Measurements from ENCODE around the gene CYTH1.

DNA sequence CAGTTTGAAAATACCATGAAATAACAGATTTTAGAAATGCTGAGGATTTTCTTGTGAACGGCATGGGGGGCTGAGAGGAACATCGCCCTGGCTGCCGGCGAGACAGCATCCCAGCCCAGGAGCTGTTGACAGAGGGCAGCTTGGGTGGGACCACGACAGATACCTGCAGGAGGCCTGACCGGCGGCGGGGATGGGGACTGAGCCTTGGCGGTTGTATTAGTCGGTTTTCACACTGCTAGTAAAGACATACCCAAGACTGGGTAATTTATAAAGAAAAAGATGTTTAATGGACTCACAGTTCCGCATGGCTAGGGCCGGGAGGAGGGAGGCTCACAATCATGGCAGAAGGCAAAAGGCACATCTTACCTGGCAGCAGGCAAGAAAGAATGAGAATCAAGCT, 122.5 kb downstream of the CYTH1 start:
- TF ChIP-seq, protein P1, sequence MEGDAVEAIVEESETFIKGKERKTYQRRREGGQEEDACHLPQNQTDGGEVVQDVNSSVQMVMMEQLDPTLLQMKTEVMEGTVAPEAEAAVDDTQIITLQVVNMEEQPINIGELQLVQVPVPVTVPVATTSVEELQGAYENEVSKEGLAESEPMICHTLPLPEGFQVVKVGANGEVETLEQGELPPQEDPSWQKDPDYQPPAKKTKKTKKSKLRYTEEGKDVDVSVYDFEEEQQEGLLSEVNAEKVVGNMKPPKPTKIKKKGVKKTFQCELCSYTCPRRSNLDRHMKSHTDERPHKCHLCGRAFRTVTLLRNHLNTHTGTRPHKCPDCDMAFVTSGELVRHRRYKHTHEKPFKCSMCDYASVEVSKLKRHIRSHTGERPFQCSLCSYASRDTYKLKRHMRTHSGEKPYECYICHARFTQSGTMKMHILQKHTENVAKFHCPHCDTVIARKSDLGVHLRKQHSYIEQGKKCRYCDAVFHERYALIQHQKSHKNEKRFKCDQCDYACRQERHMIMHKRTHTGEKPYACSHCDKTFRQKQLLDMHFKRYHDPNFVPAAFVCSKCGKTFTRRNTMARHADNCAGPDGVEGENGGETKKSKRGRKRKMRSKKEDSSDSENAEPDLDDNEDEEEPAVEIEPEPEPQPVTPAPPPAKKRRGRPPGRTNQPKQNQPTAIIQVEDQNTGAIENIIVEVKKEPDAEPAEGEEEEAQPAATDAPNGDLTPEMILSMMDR (IDR thresholded peaks at IDR 0.05): no peak
- TF ChIP-seq POLR2A (IDR thresholded peaks at IDR 0.05): no peak
